ENCODE measurements around the gene EIF4G1.

EIF4G1 gene

GRCh38 chr3:184352149-184352785, 37.9 kb downstream of the EIF4G1 start:
- no peak for DNase-seq

- DNase-seq = no peak
Observed at GRCh38 chr3:184352897-184353545, 38.6 kb downstream of the EIF4G1 start.

- DNase-seq = no peak
Observed at GRCh38 chr3:184353546-184353941, 39.1 kb downstream of the EIF4G1 start.

GRCh38 chr3:184354121-184354728, 39.8 kb downstream of the EIF4G1 start:
- peak; percentile 62 to 63 for DNase-seq

GRCh38 chr3:184354754-184355153, 40.3 kb downstream of the EIF4G1 start:
- DNase-seq = no peak

DNA sequence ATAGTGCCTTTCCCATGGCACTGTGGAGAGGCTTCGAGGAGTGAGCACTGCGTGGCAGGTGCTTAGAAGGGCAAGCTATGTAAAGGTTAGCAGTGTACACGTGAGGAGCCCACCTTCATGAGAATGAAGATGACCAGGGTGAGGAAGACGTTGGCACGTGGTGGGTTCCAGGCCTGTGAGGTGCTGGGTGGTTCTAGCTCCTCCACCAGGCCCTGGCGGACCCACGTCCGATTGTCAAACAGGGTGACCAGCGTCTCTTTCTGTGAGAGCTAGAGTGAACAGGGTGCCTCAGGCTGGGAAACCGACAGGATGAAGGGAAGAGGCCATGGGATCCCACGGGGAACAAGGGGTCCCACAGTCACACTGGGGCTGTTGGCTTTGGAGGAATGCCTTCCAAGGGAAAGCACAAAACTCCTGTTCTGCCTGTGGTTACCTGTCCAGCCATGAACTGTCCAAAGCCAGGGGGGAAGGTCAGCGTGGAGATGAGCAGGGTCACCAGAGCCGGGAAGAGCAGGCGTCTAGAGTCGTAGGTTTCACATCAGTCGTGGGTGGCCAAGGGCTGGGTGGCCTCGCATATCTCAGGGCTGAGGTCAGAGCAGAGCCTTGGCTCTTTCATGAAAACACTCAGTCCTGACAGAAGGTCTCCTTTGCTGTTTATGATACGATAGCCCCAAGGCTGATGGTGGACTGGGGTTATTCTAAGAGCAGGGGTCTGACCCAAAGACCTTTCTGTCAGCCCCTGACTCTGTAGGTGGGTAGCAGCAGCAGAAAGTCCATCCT, 41.0 kb downstream of the EIF4G1 start:
- DNase-seq = no peak

- no peak for DNase-seq
Observed at GRCh38 chr3:184357248-184358123, 43.1 kb downstream of the EIF4G1 start.

DNA sequence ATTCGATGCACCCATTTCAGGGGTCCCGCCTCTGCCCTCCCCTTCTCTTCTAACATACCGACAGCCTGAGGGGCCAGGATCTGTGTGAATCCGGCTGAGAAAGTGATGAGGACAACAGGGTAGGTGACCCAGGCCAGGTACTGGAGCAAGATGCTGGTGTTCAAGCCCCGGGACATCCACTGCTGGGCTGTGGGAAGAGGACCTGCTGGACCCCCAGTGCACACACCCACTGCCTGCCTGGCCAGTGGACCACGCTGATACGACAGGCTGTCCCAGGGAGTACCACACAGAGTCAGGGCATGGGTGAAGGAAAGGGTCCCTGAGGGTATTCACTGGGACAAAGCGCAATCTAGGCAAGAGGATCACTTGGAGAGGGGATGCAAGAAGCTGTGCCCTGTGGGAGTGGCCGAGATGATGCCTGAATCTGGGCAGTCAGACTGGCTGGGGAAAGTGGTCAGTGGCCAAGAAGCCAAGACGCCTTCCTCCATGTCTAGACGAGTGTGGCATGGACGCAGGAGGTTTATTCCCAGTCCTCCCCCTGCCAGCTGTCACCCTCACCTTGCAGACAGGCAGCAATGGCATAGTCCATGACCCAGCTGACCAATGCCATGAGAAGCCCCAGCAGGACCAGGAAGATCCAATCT, 43.8 kb downstream of the EIF4G1 start:
- DNase-seq = no peak

- DNase-seq = no peak
Observed at GRCh38 chr3:184358921-184359350, 44.5 kb downstream of the EIF4G1 start.

GRCh38 chr3:184359610-184360009, 45.2 kb downstream of the EIF4G1 start:
- no peak for DNase-seq

GRCh38 chr3:184360070-184360928, 45.9 kb downstream of the EIF4G1 start:
- no peak for DNase-seq

DNA sequence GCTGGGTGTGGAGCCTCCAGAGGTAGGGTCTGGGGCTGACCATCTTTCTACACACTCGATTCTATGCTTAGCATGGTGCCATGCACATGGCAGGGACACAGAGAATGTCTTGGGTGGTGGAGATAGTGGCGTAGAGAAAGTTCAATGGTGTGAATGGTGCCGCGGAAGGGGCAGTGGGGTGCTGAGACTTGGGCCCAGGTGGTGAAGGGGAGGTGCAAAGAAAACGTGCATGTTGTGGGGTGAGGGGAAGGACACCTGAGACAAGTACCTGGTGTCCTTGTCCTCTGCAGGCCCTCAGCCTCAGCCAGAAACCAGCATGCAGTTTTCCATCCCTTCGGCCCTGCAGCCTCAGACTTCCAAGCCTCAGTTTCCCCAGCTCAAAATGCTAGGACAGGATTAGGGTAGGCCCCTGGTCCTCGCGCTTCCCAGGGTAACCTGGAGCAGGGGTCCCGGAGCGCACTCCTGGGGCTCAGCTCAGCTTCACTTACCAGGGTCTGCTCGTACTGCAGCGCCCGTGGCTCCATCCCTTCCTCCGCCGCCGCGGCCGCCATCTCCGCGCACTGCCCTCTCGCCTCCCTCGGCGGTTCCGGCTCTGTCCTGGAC, 46.6 kb downstream of the EIF4G1 start:
- DNase-seq = no peak

DNA sequence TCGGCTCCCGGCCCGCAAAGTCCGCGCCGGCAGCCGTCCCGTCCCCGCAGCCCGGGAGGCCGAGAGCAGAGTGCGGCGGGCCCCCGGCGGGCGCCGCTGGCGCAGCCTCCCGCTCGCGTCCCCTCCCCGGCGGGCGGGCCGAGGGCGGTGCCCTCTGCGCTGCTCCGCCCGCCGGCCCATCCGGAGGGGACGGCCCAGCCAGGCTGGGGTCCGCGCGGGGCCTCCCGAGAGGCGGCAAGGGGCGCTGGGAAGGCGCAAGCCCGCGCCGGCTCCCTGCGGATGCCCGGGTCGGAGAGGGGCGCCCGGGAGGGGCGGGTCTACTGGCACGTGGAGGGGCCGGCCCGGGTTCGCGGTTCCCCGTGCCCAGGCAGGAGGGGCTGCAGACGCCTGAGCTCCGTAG, 47.1 kb downstream of the EIF4G1 start, which contains the start of the genes CLCN2 and POLR2H:
Gene CLCN2 (minus strand): TSS at position 74 of the 400 bp plus-strand sequence. CDS start 126 bp downstream, outside the sequence.
Gene POLR2H (plus strand): TSS at position 179 of the 400 bp plus-strand sequence. CDS start 1,783 bp downstream, outside the sequence.
- peak; percentile 25 to 43 for DNase-seq

DNA sequence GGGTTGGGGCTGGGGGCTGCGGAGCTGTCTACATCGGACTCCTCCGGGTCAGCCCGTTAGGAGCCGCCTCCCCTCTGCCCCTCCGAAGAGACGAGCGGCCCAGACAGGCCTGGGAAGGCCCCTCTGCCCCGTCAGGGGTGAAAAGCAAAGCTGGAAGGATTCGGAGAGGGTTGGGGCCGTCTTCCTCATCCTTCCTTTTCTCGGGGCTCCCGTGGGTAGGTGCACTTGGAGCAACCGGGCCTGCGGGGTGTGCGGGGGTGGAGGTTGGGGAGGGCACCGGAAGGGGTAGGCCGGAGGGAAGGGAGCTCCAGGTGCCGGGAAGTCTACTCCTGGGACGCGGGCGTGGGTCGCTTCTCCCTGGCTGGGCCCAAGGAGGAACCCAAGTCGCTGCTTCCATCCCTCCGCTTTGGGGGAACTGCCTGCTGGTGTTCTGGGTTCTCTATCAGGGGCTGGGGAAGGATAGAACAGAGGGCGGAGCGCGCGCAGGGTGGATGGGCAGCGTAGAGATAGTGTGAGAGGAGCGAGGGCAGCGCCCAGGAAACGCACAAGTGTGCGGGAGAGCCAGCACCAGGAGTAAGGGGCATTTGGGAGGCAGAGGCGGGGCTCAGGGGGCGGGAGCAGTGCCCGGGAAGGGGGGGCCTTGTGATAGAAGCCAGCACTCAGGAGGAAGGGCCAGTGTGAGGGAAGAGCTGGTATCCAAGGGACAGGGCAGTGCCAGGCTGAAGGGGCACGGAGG, 47.7 kb downstream of the EIF4G1 start:
- peak; percentile 27 to 44 for DNase-seq

DNA sequence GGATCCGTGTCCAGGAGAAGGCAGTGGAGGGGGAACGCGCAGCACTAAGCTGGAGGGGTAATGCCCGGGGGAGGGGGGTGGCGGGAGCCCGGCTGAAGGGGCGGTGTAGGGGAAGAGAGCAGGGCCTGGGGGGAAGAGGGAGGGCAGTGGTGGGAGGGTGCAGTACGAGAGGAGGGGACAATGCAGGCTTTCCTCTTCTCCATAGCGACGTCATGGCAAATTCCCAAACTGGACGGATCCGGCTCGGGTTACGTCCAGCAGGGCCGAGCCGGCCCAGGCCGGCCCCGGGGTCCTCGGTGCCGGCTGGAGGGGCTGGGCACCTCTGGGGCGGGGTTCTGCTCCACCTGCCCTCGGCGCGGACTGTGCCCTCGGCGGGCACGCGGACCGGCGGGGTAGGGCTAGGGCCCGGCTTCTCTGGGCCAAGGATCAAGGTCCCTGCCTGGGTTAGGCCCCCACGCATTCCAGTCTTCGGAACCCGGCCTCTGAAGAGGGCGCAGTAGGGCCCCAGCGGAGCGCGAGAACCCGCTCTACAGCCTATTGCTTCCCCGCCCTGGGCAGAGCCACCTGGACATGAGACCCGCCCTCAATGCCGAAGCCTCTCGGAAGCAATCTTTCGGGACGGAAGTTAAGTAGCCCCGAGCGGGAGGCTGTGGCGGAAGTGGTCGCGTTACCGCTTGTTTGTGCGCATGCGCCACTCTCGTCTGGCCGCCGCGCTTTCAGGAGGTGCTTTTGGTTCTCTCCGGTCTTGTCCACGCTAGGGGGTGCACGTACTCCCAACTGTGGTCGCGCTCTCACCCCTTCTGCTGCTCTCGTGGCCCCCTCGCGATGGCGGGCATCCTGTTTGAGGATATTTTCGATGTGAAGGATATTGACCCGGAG, 48.5 kb downstream of the EIF4G1 start:
- peak; percentile 94 to 95 for DNase-seq

GRCh38 chr3:184366619-184367289, 52.3 kb downstream of the EIF4G1 start:
- no peak for DNase-seq

- DNase-seq = no peak
Observed at GRCh38 chr3:184368116-184368515, 53.7 kb downstream of the EIF4G1 start.

All from stimulated activated CD4-positive, alpha-beta T cell treated with anti-CD3 and anti-CD28 coated beads, Interleukin-2, amount 100 ng/mL, for 48 hours (primary cell).